ENCODE results near the gene PRSS8.

GRCh38 chr16:31083556-31083955 lies 52.0 kb downstream of the PRSS8 start:
- no peak for TF ChIP-seq EZH2 (IDR thresholded peaks at IDR 0.05; ENCODE audit: low read depth)
- TF ChIP-seq, protein P1, sequence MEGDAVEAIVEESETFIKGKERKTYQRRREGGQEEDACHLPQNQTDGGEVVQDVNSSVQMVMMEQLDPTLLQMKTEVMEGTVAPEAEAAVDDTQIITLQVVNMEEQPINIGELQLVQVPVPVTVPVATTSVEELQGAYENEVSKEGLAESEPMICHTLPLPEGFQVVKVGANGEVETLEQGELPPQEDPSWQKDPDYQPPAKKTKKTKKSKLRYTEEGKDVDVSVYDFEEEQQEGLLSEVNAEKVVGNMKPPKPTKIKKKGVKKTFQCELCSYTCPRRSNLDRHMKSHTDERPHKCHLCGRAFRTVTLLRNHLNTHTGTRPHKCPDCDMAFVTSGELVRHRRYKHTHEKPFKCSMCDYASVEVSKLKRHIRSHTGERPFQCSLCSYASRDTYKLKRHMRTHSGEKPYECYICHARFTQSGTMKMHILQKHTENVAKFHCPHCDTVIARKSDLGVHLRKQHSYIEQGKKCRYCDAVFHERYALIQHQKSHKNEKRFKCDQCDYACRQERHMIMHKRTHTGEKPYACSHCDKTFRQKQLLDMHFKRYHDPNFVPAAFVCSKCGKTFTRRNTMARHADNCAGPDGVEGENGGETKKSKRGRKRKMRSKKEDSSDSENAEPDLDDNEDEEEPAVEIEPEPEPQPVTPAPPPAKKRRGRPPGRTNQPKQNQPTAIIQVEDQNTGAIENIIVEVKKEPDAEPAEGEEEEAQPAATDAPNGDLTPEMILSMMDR (conservative IDR thresholded peaks at IDR 0.05) = no peak
